PC-3 (cell line): ENCODE measurements around the gene RNU5B-1. TPM values are rescaled to one million over a fixed set of nuclear protein-coding genes. Genes with fewer than 3 reads are reported as not detected.

Source experiments
- ATAC-seq: fragments of 200-7000 bp; cut with Tn5 transposase; 2 replicates; pipeline ENCODE4 v1.9.1; 2020; ENCODE audit warnings: mild to moderate bottlenecking, moderate library complexity
- BruUV-seq: library from RNA; stranded (reverse); fragments of 400-500 nt; replicated peaks from 2 replicates; lab custom pipeline; 2021; lab: Mats Ljungman, UMichigan
- CTCF ChIA-PET: fragments of 300-600 bp; sonication (Branson Sonifier 250); formaldehyde crosslinking; loops from one replicate; lab custom pipeline; 2022; ENCODE audit warnings: antibody characterized with exemption; lab: Charles Lee
- POLR2A ChIA-PET: fragments of 300-600 bp; sonication (Branson Sonifier 250); formaldehyde crosslinking; loops from one replicate; lab custom pipeline; 2022; ENCODE audit warnings: antibody characterized with exemption; ENCODE audit not compliant: unreplicated experiment; lab: Charles Lee
- DNase-seq: peaks from one replicate; pipeline ENCODE4 v3.0.0-alpha.2; 2015
- H2AFZ ChIP-seq: fragments of 300-600 bp; sonication (generic); 2 replicates; pipeline ENCODE4 v1.6.0; 2016; ENCODE audit warnings: antibody characterized with exemption, low read length
- H3F3A ChIP-seq: fragments of 300-600 bp; sonication (generic); one replicate; pipeline ENCODE4 v1.6.0; 2017; ENCODE audit warnings: antibody characterized with exemption, low read length, control low read depth, mild to moderate bottlenecking; ENCODE audit not compliant: unreplicated experiment
- H3K27ac ChIP-seq: fragments of 300-600 bp; sonication (generic); 2 replicates; pipeline ENCODE4 v1.5.1; 2016; ENCODE audit warnings: mild to moderate bottlenecking, low read length
- H3K27me3 ChIP-seq: fragments of 300-600 bp; sonication (generic); 2 replicates; pipeline ENCODE4 v1.6.1; 2016; ENCODE audit warnings: low read length, mixed read lengths
- H3K36me3 ChIP-seq: fragments of 300-600 bp; sonication (generic); 2 replicates; pipeline ENCODE4 v1.6.1; 2016; ENCODE audit warnings: low read depth, mixed run types, low read length, mixed read lengths
- H3K4me1 ChIP-seq: fragments of 300-600 bp; sonication (generic); 2 replicates; pipeline ENCODE4 v1.5.1; 2016; ENCODE audit warnings: low read length; ENCODE audit not compliant: insufficient read depth
- H3K4me2 ChIP-seq: fragments of 300-600 bp; sonication (generic); 2 replicates; pipeline ENCODE4 v1.6.0; 2016; ENCODE audit warnings: low read length
- H3K4me3 ChIP-seq: fragments of 300-600 bp; sonication (generic); 2 replicates; pipeline ENCODE4 v1.5.1; 2016; ENCODE audit warnings: mild to moderate bottlenecking, low read length, mixed read lengths
- H3K79me2 ChIP-seq: fragments of 300-600 bp; sonication (generic); 2 replicates; pipeline ENCODE4 v1.6.1; 2017; ENCODE audit warnings: low read length, mixed read lengths
- H3K9ac ChIP-seq: fragments of 300-600 bp; sonication (generic); 2 replicates; pipeline ENCODE4 v1.6.0; 2016; ENCODE audit warnings: mild to moderate bottlenecking, low read length
- H3K9me2 ChIP-seq: fragments of 300-600 bp; sonication (generic); replicated peaks from 2 replicates; pipeline ENCODE4 v1.6.1; 2016; ENCODE audit warnings: mixed run types, low read length, mixed read lengths
- H3K9me3 ChIP-seq: fragments of 300-600 bp; sonication (generic); 2 replicates; pipeline ENCODE4 v1.6.1; 2016; ENCODE audit warnings: low read length, mixed read lengths
- H4K20me1 ChIP-seq: fragments of 300-600 bp; sonication (generic); 2 replicates; pipeline ENCODE4 v1.6.1; 2016; ENCODE audit warnings: low read length, mixed read lengths
- CTCF ChIP-seq: fragments of 300-600 bp; sonication (generic); conservative IDR thresholded peaks from 2 replicates; pipeline ENCODE4 v1.5.1; 2017; ENCODE audit warnings: antibody characterized with exemption, low read depth, mild to moderate bottlenecking, low read length
- EZH2 ChIP-seq: fragments of 300-600 bp; sonication (generic); IDR thresholded peaks from one replicate; pipeline ENCODE4 v1.6.1; 2017; ENCODE audit warnings: antibody characterized with exemption, mild to moderate bottlenecking, low read length; ENCODE audit not compliant: unreplicated experiment
- EZH2phosphoT487 ChIP-seq: fragments of 300-600 bp; sonication (generic); IDR thresholded peaks from 2 replicates; pipeline ENCODE4 v1.6.1; 2018; ENCODE audit warnings: mild to moderate bottlenecking, antibody characterized with exemption, low read length, borderline replicate concordance
- intact Hi-C: fragments of 100-400 bp; cut with micrococcal nuclease; formaldehyde crosslinking; loops from 2 replicates; pipeline ENCODE4 v1.9.0; 2023
- total RNA-seq: library from RNA; depleted of rRNA; stranded (reverse); fragments of >200 nt; gene quantifications from 2 replicates; pipeline ENCODE4 v1.2.3, GENCODE V29; 2014

Gene RNU5B-1
- total RNA-seq, 1 experiment from 2014 or later = not detected

DNA sequence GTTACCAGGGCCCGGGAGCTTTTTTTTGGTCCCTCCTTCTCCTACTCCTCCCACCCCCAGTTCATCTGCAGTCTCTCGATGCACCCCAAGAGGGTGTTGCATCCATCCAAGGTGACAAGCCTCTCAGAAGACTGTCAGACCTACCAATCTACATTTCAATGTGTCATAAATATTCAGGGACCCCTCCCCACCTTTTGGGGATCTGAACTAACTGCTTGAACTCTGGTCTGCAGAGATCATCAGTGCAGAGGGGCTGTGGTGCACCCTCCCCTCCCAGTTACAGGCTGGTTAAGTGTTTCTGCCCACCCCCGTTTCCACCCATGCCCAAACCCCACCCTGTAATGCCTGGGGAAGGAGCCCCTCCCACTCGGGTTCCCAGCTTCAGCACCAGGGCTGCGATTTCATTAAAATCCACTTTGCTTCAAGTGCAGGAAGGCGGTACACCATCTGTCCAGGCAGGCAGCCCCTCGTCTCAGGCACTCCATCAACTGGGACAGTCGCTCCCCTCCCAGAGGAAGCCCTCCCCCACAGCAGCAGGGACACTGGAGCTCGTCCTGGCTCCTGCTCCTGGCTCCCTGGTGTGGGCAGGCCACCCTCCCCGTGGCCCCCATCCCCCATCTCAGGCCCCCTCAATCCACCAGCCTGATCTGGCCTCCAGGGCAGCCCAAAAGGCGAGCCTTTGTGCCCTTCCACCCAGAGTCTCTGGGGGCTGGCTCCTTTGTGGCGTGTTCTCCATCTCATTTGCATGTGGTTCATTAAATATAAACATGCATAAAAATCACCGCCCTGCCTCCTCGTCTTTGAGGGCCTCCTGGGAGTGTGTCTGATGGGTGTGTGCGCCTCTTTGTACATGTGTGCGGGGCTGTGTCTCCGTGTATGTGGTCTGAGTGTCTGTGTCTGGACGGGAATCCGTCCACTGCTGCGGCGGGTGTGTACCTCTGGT lies 32.3 kb downstream of the RNU5B-1 start:
- Histone ChIP-seq H4K20me1 (no peaks in the 10 kb centered on the region), H3K4me1 (no peaks in the 10 kb centered on the region), H3K36me3 (no peaks in the 10 kb centered on the region), H3K79me2 (no peaks in the 10 kb centered on the region), H3F3A (no peaks in the 10 kb centered on the region), H3K9ac (no peak overlapping the region), H3K4me3 (no peak overlapping the region), H3K27me3 (no peaks in the 10 kb centered on the region), H2AFZ (no peak overlapping the region), H3K9me3 (no peaks in the 10 kb centered on the region), H3K4me2 (no peak overlapping the region), H3K27ac (no peak overlapping the region), H3K9me2 (no peaks in the 10 kb centered on the region)
- DNase-seq (no peak), ATAC-seq (no peak)
- intact Hi-C loops = no loop called here
- POLR2A ChIA-PET = no interaction called here
- CTCF ChIA-PET = no interaction called here
- TF ChIP-seq EZH2 = no peak
- TF ChIP-seq EZH2phosphoT487 = no peak
- no peak for TF ChIP-seq CTCF
- no TSS peak for BruUV-seq

GRCh38 chr15:65337436-65338070 lies 33.1 kb downstream of the RNU5B-1 start:
- Histone ChIP-seq H3K27ac (no peak overlapping the region), H3K4me2 (no peak overlapping the region), H2AFZ (no peak overlapping the region), H3K9me3 (no peaks in the 10 kb centered on the region), H3K9me2 (no peaks in the 10 kb centered on the region), H3K27me3 (no peaks in the 10 kb centered on the region), H3K79me2 (no peaks in the 10 kb centered on the region), H3F3A (no peaks in the 10 kb centered on the region), H3K36me3 (no peaks in the 10 kb centered on the region), H3K4me1 (no peaks in the 10 kb centered on the region), H3K9ac (no peak overlapping the region), H3K4me3 (no peak overlapping the region), H4K20me1 (no peaks in the 10 kb centered on the region)
- no peak for TF ChIP-seq EZH2phosphoT487
- TF ChIP-seq EZH2 = no peak
- no peak for TF ChIP-seq CTCF
- DNase-seq (no peak), ATAC-seq (no peak)
- ChIA-PET POLR2A (no interaction called here), CTCF (no interaction called here)
- BruUV-seq = no TSS peak
- intact Hi-C loops = no loop called here

DNA sequence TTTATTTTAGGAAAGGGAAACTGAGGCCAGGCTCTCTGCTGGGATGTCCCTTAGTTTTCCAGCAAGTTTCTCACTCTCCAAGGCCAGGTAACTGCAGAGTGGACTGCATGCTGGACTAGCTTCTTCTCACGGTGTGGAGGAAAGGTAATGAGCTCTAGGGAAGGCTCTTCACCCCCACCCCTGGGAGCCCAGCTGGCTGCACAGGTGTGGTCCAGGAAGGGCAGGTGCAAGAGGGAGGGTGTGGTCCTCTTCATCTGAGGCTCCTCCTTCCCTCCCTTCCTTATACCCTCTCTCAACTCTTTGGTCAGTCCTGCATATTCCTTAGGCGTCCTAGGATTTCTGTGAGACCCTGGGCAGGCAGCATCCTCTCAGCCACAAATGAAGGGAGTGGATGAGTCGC lies 33.9 kb downstream of the RNU5B-1 start:
- ChIA-PET POLR2A (no interaction called here), CTCF (no interaction called here)
- intact Hi-C loops = no loop called here
- Histone ChIP-seq H3K9me3 (no peaks in the 10 kb centered on the region), H3K4me2 (no peak overlapping the region), H3K79me2 (no peaks in the 10 kb centered on the region), H3K4me1 (no peaks in the 10 kb centered on the region), H4K20me1 (no peaks in the 10 kb centered on the region), H3K36me3 (no peaks in the 10 kb centered on the region), H3K27ac (no peak overlapping the region), H3K4me3 (no peak overlapping the region), H3F3A (no peaks in the 10 kb centered on the region), H3K9ac (no peak overlapping the region), H3K27me3 (no peaks in the 10 kb centered on the region), H2AFZ (no peak overlapping the region), H3K9me2 (no peaks in the 10 kb centered on the region)
- DNase-seq (no peak), ATAC-seq (no peak)
- TF ChIP-seq EZH2 (no peak), CTCF (no peak), EZH2phosphoT487 (no peak)
- no TSS peak for BruUV-seq
